Gastroesophageal sphincter (tissue), 3 donors: ENCODE data around the gene ONECUT1.

ENCODE experiments used
- CTCF ChIP-seq, 4 experiments: fragments of 200-600 bp in 2 of 4; fragments of 450-650 bp in 2 of 4; sonication (generic) in 1 of 4; IDR thresholded peaks; one replicate each; pipeline ENCODE4 v1.5.1; 2017 to 2019; ENCODE audit warnings: antibody characterized with exemption in 4 of 4, mild to moderate bottlenecking in 2 of 4, moderate library complexity in 2 of 4
- EP300 ChIP-seq: sonication (generic); formaldehyde crosslinking; IDR thresholded peaks from one replicate; pipeline ENCODE4 v1.6.1; 2017; ENCODE audit warnings: antibody characterized with exemption, mild to moderate bottlenecking
- POLR2A ChIP-seq, 2 donors: fragments of 450-650 bp; IDR thresholded peaks; one replicate each; pipeline ENCODE4 v1.6.1; 2017; ENCODE audit warnings: antibody characterized with exemption in 2 of 2, mild to moderate bottlenecking in 2 of 2, moderate library complexity in 1 of 2
- POLR2AphosphoS5 ChIP-seq: sonication (generic); formaldehyde crosslinking; IDR thresholded peaks from one replicate; pipeline ENCODE4 v1.6.1; 2017; ENCODE audit warnings: antibody characterized with exemption

GRCh38 chr15:52745326-52746161 is 44.6 kb downstream of the ONECUT1 start:
- TF ChIP-seq CTCF (IDR thresholded peaks at IDR 0.05) (no peak), POLR2A (IDR thresholded peaks at IDR 0.05) (no peak), EP300 (no peak), POLR2AphosphoS5 (no peak)
